HG03575 (cell line): ENCODE results near the gene POU2AF2.
"Not testable (repeated sequence)": the region's sequence is repeated elsewhere in the genome, so short reads cannot be mapped to it uniquely, and the experiment has no call there.

Experiments
- ATAC-seq: cut with Tn5 transposase; IDR thresholded peaks from one replicate; pipeline ENCODE4 v1.9.1; 2021; ENCODE audit not compliant: unreplicated experiment, insufficient number of reproducible peaks, low FRiP score; ENCODE audit errors: extremely low read depth

Gene POU2AF2

DNA sequence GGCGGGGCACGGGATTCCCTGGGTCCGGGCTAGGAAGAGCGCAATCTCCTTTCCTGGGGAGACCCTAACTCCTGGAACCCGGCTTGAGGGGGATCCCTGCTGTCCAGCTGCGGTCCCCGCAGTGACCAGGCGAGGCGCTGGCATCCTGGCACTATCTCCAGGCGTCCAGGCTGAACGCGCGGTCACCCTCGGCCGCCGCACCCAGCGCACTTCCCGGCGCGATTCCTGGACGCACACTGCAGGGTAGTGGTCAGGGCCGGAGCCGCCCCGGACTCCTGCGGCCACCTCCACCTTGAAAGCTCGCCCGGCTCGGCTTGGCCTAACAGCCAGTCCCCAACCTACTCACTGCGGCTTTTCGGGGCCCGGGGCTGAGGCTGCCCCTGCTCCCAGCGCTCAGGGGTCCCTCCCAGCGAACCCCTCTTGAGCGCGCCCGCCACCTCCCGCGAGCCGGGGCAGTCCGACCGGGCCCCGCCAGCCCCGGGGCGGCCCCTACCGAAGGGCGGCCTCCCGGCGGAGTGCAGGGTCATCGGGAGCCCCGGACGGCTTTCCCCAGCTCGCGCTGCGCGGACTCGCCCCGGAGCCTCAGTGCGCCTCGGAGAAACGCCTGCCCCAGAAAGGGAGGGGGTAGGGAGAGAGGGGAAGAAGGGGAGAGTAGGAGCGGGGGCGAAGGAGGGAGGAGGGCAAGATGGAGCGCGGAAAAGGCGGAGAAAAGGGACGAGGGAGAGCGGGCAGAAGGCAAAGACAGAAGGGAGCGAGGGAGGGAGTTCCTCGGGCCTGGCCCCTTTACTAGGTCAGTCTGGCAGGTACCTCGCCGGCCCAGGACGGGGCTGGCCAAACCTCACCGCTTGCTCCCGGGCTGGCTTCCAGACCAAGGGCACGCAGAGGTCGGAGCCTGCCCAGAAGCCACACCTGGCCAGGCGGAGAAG, 53.8 kb downstream of the POU2AF2 start:
- no peak for ATAC-seq

- no peak for ATAC-seq
Observed at GRCh38 chr11:111300569-111300968, 55.0 kb downstream of the POU2AF2 start.

DNA sequence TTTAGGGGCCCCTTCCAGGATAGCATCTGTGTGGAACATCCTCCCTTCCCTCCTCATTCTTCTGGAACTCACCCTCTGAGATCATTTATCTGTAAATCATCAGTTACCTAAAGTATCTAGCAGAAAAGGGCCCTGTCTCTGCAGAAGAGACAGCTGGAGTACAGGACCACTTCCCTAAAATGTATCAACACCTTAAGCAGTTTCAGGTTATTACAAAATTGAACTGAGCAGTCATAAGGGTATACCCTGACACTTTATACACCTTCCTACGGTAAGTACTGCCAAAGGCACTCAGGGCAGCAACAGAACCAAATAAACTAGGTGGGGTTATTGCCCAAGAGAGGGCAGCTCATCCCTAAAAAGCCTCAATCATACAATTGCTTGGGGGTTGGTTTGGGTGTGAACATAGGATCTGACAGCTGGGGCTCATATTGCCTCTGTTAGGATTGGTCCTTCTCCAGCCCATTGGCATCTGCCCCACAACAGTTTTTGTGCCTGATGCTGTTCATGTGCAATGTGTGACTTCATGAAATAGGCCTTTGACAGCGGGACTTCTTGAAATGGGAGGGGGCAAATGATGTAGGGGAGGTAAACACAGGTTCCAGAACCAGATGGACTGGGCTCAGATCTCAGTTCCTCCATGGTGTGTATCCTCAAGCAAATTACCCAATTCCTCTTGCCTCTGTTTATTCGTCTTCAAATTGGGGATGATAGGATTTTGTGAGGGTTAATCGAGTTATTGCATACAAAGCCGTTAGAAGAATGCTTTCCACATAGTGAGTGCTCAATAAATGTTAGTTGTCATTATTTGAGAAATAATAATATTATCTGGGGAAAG, 55.7 kb downstream of the POU2AF2 start:
- ATAC-seq = no peak

GRCh38 chr11:111301842-111302118, 56.3 kb downstream of the POU2AF2 start:
- no peak for ATAC-seq

DNA sequence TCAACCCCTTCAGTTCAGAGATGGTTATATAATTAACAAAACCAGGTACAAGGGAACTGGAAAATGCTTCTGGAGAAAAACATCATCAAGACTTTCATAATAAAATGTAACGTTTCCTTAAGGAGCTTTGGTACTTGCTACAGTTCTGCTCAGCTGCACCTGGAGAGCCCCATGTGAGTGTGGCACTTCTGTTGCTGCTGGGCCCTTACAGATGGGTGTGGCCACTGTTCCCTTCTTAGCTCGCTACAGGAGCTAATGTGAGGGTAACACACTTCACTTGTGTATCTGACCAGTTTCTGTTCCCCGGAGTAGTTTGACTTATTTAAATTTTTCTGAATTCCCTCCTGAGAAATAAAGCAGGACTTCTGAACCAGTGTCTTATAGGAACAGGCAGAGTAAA, 56.8 kb downstream of the POU2AF2 start:
- ATAC-seq = no peak

- no peak for ATAC-seq
Observed at GRCh38 chr11:111303461-111303860, 57.9 kb downstream of the POU2AF2 start.

- no peak for ATAC-seq
Observed at GRCh38 chr11:111305162-111305802, 59.8 kb downstream of the POU2AF2 start.

DNA sequence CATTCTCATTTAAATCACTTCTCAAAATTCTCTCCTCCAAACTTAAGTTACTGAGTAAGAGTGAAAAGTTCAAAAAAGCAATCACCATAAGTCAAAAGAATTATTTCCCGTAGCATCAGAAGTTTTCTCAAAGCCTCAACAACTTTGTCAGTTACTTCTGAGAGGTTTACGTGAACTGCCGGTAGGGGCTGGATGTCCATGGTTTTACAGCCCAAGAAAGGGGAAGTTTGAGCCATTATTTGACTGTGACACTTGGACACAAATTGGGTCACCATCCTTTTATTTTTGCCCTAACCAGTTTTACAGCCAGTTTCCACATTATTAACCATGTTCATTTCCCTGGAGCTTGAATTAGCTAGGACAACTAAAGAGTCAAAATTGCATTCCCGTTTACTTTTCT, 60.4 kb downstream of the POU2AF2 start:
- ATAC-seq = no peak

DNA sequence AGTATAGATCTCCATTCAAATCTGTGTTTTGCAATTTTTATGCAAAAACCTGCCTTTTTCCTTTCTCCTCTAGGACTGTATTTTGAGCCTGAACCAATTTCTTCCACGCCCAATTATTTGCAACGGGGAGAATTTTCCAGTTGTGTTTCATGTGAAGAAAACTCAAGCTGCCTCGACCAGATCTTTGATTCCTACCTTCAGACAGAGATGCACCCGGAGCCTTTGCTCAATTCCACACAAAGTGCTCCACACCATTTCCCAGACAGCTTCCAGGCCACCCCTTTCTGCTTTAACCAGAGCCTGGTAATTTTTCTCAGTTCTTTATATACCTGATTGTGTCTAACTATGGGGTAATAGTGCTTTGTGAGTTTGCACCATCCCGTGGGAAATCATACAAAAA, 60.8 kb downstream of the POU2AF2 start:
- ATAC-seq = no peak

DNA sequence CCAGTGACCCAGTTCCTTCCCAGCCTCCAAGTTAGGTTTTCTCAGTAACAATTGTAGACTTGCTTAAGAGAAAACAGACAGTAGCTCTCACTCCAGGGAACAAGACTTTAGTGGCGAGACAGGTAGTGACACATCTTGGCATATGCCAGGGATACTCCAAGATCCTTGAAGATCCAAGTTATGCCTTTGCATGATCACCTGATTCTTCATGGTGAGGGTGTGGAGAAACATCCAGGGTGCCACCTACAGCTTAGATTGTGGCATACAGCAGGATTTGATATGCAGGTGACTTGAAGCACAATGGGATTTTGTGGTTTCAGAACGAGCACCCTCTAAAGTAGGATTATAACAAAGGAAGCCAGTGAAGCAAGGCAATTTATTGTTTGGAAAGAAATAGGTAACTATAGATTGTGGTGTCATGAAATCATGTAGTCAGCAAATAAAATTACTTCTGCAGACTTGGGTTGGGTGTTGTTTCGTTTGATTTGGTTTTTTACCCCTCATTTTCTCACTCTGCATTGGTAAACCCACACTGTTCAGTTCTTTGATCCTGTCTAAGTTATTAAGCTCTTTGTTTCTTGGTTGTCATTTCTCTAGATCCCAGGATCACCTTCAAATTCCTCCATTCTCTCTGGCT, 62.1 kb downstream of the POU2AF2 start:
- ATAC-seq = no peak

DNA sequence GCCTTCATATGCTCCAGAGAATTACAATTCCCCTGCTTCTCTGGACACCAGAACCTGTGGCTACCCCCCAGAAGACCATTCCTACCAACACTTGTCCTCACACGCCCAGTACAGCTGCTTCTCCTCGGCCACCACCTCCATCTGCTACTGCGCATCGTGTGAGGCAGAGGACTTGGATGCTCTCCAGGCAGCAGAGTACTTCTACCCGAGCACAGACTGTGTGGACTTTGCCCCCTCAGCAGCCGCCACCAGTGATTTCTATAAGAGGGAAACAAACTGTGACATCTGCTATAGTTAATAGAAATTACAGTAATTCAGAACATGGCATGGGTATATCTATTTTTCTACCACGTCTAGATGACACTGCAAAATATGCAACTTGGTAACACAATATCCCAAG, 62.6 kb downstream of the POU2AF2 start:
- ATAC-seq = no peak

DNA sequence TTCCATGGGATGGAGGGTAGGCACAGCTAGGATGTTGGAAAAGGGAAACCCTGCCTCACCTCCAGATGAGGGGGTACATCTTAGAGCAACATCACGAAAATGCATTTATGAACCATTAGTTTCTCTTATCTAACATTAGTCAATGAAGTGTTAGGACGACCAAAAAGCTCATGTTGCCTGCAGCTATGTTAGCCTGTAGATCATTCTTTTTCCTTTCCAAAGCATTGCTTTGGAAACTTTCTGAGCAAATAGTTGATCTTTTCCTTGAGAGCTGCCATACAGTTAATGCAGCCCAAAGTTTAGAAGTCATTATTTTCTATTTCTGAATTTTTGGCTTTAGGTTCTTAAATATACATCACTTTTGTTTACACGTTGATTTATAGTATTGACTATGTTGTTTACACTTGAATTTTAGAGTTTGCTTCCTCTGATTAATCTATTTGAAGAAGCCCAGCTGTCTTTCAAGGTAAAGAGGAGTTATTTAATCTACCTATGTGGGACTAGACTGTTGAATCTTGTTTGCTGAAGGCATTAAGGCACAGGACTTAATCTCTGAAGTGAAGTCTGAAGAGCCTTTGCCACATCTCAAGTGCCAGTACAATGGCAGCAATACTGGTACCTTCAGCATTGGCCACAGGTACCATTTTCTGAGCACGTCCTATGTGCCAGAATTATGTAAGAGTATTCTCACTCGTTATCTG, 63.8 kb downstream of the POU2AF2 start:
- ATAC-seq = no peak

GRCh38 chr11:111310088-111310487, 64.6 kb downstream of the POU2AF2 start:
- ATAC-seq = no peak

DNA sequence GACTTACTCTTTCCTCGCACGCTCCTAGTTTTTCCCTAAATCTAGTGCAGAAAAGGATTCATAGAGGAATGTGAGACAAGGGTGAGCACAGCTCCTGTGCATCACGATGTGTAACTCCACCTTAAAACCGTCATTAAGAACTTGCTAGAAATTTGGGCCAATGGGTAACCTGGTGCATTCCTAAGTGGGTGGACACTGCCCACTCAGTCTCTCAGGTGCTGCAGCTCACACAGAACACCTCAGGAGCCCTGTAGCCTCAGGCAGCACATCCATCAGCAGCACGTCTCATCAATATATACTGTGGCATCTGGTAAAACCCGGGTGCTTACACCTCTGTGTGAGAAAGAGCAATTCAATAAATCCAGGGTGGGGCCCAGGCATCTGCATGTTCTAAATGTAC, 65.2 kb downstream of the POU2AF2 start:
- ATAC-seq = no peak

GRCh38 chr11:111312076-111312475, 66.6 kb downstream of the POU2AF2 start:
- no peak for ATAC-seq

GRCh38 chr11:111319296-111319695, 73.8 kb downstream of the POU2AF2 start:
- no peak for ATAC-seq

- not testable (repeated sequence) for ATAC-seq
Observed at GRCh38 chr11:111320199-111320598, 74.7 kb downstream of the POU2AF2 start.

DNA sequence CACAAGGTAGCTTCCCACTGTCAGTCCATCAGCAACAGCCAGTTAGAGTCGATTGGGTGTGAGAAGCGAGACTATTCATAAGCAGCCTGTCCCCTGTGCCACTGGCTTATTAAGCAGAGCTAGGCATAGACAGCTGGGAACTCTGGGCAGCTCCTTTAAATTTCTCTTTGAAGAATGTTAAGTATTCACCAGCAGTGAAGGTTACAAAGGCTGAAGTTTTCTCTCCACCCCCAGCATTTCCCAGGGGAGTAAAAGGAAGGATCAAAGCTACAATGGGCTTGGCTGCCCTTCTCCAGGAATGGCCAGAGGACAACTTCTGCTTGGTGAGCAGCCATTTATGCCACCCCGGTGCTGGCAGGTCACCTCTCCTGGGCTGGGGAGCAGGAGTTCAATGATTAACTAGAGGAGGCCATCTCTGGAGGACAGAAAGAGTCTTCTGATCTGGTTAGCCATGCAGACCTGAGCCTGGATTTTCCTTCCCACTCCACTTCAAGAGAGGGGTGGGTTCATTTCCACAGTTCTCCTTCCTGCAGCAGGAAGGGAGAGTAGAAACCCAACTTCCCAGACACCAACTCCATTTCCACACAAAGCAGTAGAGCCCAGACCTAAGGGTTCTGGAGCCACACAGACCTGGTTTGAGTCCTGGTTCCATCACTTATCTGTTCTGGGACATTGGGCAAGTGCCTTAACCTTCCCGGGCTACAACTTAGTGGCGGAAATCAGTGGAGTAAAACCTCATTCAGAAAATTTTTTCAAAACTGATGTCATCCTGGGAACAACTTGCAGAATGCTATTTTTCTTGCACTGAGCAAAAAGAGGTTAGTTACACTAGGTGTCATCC, 75.4 kb downstream of the POU2AF2 start:
- ATAC-seq = no peak
